ENCODE data around the gene RIMS3.
"Not testable (repeated sequence)": the region's sequence is repeated elsewhere in the genome, so short reads cannot be mapped to it uniquely, and the experiment has no call there.

RIMS3 gene

DNA sequence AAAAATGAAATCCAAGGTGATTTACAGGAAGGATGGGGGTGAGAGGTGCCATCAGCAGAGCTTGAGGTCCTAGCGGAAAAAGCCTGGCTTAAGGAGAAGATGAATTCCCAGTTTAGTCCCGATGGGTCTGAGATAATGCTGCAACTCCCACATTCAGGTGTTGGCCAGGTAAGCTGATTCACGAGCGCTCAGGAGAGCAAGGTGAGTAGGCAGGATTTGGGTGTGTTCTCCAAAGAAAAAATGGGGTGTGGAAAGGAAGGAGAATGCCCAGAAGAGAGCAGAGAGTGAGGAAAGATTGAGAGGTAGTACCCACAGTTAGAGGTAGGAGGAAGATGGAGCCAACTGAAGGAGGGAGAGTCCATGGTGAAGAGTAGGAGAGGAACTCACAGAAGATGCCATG is 12.5 kb downstream of the RIMS3 start:
- no peak for DNase-seq

DNA sequence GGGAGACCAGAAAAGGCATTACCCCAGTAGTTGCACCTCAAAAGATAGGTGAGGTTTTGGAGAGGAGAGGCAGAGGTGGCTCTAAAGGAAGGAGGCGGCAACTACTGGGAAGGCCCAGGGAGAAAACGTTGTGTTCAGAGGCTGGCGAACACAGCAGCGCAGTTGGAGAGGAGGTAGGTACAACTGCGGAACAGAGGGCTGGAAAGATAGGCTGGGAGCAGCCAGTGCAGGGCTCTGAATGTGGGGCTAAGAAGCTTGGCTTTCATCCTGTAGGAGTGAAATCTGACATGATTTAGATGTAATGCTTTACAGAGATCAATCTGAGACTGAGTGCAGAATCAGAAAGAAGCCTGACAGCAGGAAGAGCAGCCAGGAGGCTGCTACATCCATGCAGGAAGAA is 13.0 kb downstream of the RIMS3 start:
- DNase-seq, result no peak

DNA sequence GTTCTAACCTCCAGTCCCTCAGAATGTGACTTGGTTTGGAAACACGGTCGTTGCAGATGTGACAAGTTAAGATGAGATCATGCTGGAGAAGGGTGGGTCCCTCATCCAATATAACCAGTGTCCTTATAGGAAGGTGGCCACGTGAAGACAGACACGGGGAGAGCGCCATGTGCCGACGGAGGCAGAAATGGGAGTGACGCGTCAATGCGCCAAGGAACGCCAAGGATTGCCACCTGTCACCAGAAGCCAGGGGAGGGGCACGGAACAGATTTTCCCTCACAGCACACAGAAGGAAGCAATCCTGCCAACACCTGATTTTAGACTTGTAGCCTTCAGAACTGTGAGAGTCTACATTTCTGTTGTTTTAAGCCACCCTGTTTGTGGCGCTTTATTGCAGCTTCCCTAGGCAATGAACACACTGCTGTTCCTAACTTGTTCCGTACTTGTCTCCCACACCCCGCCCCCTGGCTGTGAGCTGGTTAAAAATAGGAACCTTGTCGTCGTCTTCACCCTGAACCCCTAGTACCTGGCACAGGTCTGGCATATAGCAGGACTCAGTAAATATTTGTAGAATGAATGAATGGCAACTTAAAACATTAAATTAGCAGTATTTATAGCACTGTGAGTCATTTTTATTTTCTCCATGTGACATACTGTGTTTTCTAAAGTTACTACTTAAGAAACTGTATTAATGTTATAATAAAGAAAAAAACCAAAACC is 14.2 kb downstream of the RIMS3 start:
- DNase-seq, result no peak

DNA sequence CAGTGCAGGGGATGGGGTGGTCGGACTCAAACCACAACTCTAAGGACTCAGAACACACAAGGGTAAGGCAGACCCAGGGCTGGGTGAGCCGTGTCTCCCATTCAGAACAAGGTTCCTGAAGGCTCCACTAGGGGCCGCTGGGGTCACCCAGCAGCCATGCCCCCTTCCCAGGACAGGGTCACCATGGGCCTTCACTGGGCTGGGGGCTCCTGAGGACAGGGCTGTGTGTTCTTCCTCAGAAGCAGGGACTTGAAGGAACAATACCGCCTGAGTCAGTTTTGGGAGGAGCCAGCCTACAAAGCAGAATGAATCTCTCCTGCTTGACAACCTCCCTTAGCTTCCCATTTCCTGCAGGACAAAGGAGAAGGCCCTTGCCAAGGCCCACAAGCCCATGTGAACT is 15.4 kb downstream of the RIMS3 start:
- DNase-seq, result no peak

DNA sequence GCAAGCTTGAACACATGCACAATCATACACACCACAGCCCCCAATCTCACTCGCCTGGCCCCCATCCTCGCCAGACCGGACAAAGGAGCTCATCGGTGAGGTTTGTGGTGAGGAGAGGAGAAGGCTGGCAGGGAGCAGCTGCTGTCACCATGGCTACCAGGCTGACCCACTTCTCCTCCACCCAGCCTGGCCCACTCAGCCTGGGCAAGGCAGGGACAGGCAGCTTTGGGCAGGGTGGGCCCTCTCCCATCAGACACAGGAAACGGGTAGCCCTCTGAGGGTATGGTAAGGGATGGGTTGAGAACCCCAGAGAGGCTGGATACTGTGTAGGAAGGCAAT is 15.9 kb downstream of the RIMS3 start:
- DNase-seq, result no peak

DNA sequence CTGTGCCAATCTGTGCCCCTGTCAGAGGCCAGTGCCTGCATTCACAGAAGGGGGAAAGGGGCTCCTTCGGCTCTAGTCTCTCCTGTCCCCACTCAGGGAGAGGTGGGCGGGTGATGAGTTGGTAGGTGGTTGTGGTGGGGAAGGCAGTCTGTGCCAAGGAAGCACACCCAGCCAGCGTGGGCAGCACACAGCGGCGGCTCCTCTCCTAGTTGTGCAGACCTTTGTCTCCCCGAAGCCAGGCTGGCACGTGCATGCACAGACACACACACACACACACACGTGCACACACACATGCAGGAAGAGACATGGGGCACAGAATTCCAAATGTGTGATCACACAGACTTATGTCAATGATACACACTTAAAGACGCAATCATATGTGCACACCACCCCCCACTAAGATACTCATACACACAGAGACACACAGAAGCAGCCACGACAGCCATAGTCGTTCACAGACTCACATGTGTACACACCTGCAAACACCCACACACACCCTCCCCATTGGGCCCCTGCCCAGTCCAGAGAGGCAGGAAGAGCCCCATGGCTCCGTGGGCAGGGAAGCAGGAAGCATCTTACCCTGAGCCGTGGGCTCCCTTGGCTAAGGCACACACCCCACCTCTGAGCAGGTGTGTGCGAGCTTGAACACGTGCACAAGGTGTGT is 16.4 kb downstream of the RIMS3 start:
- DNase-seq, result no peak

DNA sequence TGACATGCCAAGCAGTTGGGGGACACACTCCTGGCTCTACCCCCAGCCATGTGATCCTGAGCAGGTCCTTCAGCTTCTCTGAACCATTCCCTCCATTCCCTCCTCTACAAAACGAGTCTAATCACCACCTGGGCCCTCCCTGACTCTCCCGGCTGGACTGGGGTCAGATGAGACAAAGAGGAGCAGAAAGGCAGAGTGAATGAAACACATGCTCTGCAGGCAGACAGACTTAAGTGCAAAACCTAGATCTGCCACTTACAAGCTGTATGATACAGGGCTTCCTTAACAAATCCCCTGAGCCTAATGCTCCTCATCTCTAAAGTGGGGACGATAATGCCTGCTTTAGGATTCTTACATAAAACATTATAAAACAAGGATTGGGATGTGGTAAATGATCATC is 17.3 kb downstream of the RIMS3 start:
- no peak for DNase-seq

DNA sequence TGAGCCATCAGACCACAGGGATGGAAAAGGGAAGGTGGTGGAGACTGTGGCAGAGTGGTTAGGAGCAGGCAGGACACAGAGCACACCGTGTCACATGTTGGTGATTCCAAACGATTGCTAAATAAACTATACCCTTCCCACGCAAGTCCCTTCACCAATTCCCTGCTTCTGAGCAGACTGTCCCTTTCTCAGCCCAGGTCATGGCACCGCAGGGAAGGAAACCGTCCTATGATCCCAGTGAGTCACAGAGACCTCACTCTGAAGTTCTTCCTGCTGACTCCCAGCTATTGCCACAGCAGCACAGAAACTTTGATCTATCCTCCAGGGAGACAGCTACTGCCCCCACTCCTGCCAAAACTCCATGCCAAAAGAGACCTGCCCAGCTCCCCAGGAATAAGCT is 19.2 kb downstream of the RIMS3 start:
- DNase-seq, result no peak

DNA sequence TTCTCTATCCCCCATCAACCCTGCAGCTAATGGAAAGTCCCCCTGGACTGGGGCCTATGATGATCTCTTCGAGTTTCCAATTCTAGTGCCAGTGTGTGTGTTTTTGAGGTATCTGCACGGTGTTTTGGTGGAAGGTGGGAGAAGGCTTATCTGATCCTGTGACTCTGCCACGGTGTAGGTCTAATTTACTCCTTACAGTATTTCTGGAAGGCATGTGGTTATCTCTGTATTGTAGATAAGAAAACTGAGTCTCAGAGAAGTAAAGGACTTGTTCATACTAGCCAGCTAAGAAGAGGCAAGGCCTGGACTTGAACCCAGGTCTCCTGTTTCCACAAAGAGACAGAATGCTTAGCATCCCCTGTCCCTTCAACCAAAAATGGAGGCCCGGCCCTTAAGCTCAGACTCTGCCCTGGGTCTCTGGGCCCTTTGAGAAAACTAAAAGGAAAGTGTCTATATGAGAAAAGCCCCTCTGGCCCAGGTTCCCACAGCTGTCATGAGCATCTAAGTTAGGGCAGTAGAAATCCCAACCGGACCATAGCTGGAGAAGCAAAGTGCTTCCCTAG is 20.3 kb downstream of the RIMS3 start:
- no peak for DNase-seq

DNA sequence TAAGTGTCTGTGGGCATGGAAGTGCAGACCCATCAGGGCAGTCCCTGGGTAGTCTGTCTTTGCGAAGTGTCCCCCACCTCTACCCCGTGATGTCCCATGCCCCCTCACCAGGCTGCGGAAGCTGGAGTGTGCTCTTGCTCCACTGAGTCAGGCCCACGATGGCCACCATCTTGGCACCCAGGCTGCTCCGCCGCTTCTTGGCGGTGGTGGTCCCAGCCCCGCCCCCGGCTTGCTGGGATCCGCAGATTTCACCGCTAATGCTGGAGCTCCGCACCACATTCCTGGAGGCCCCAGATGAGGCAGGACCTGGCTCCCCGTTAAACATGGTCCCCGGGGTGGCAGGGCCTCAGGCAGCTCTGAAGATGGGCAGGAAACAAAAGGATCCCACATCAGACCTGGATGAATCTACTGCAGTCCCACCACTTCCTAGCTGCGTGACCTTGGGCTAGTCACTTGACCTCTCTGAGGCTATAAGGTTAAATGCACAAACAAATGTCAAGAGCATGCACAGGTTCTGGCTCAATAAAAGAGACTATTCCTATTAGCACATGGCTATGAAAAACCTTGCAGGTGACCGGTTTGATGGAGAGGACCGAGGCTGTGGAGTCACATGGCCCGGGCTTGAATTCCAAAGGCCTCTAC is 23.8 kb downstream of the RIMS3 start:
- no peak for DNase-seq

DNA sequence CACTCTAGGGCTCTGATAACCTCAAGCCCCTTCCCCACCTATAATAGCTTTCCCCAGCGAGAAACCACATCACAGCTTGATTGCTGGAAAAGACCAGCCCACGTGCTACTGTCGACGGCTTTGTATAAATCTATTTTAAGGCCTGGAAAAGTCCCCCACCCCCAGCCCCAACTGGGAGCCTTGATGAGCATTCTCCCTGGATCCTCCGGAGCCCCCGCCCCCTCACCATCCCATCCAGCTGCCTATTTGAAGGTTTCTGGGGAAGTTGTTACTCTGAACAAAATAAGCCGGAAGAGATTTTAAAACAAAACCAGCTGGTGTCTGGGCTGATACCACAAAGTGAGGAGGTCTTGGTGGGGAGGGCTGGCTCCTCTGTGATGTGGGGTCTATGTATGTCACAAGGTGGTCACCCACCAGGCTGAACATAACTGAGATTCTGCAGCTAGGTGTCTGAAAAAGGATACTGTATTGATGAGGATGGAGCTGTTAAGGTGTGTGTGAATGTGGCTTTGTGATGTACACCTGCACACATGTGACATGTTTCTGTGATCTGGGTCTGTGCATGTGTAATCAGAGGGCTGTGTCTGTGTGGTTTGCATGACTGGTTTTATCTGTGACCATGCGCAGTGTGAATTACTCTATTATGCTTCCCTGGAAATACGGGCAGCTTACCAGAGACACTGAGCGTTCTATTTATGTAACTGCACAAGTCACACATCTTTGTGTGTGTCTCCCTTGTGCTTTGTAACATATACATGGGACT is 25.0 kb downstream of the RIMS3 start:
- DNase-seq, result no peak

DNA sequence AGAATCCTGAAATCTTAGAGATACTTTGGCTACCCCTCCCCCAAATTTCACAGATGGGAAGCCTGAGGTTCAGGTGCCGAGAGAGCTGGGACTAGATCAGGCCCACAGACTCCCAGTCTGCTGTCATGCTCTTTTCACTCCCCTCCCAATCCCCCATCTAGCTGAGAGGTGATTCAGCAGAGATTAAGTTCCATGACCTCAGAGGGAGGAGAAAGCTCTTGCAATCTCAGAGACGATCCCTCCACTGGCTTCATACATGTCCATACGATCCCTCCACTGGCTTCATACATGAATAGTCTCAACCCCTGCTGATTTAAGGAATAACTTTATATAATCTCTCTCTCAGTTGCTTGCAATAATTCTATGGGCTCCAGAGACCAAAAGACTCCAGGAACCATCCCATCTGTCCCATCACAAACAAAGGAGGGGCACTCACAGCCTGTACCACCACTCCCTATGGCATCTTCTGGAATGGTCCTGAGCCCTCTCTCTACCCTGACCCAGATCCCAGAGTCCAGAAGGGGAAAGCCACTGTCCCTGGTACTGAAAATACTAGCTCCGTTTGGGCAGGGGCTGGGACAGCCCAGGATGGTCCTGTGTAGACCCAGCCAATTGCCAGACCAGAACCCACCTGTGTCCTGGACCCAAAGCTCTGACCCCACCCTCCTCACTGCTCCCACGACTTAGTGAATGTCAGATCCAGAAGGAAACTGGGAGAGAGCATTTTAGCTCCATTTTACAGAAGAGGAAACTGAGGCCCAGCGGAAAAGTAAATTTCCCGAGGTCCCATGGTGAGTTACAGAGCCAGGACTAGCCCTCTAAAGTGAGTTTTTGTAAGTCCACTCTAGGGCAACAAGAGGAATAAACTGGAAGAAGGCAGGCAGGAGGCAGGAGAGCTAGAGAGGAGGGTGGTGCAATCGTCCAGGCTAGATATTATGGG is 27.1 kb downstream of the RIMS3 start:
- DNase-seq, result no peak

DNA sequence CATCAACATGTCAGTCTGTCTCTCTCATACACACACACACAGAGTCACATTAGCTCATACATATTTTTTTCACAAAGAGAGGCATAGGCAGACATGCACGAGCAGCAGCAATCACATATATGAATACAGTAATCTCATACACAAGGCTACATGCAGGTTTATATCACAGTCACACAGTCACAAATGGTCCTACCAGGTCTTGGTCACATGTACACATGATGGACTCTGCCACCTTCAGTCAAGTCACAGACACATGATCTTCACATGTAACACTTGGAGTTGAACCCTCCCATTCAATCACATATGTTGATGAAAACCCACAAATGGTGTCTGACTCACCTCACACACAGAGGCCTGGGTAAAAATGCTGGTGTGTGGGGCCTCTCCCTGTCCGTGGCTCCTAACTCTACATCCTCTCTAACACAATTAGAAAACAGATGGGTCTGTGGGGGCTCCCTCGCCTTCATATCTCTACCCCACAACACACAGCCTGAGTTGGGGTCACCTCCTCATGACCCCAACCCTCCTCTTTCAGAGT is 27.9 kb downstream of the RIMS3 start:
- DNase-seq, result no peak

DNA sequence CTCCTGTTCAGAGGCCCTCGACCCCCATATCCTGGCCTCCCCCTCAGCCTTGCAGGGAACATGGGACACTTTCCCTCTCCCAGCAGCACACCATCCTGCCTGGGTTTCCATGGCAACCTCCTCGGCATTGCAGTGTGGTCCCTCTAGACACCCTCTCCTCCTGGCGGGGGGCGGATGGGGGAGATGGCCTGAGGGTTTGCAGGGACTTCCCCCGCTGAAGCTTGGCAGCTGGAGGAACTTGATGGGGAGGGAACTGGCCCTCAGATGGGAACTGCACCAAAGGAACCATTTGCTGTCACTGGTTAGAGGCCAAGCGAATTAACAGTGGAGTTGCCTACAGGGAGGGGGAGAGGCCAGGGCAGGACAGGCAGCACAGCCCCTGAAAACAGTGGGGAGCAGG is 28.7 kb downstream of the RIMS3 start:
- no peak for DNase-seq

DNA sequence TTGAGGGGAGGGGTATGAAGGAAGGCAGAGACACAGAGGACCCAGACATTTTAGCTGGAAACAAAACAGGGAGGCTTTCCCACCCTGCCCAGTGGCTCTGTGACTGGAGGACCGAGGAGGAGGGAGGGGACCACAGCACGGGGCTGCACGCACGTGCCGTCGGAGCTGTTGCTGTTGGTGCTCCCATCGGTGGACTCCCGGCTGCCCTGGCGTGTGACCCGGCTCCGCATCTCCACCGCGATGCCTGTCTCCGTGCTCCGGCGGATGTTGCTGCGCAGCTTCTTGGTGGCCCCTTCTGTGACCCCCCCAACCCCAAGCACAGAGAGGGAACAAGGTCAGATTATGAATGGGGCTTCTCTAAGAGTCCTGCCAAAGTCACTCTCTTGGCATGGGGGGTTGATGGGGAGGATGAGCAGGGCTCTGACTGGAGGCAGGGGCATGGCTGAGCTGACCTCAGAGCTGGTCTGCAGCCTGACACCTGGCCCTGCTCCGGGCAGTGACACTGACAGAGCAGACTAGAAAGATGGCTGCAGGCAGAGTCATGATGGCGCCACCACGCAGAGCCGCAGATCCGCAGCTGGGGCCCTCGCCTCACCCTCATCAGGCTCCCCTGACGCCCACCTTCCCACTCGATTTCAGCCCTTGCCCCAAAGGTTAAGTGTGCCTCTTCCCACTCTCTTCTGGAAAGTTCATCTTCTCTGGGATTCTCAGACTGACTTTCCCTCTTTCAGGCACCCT is 29.6 kb downstream of the RIMS3 start:
- DNase-seq, result no peak

DNA sequence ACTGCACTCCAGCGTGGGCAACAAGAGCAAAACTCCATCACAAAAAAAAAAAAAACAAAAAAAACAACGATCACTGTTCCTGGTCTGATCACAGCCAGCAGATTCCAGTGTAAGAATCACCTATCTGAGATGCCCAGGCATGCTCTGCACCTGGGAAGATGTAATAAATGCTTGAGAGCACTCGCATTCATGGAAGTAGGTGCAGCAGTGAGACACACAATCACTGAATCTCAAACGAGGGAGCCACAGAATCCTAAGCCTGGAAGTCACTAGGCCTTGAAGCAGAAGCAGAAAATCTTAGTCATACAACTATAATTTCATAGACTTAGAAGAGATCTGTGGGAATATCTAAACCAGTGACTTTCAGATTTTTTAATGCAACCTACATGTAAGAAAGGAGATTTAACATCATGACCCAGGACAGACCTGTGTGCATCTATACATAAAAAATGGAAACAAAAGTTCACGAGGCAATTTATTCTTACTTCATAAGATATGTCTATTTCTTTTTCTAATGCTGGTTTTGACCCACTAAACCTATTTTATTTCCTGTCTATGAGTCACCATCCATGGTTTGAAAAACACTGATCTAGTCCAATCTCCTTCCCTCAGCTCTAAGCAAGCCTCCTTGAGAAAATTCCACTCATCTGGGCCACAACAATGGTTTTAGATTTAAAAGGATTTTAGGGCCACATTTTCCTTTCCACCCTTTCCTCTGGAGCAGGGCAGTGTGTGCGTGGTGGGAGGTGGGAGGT is 30.4 kb downstream of the RIMS3 start:
- DNase-seq, result no peak

DNA sequence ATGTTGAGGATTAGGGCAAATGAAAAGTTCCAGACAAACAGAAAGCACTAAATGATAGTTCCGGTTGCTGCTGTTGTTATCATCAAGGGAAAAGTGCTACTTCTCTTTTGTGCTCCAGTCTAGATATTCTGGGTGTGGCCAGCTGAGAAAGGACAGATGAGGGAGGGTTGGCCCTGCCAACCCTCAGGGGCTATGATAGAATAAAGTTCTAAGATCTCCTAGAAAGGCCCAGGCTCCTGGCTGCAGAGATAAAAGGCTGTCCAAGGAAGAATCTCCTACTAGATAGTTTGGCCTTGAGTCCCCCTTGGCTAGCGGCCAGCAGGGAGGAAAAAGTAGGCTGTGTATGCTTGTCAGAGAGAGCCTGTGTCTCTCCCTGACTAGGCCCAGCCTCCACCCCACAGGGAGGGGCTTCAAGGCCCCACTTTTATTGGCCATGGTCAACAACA is 31.5 kb downstream of the RIMS3 start:
- DNase-seq, result no peak

DNA sequence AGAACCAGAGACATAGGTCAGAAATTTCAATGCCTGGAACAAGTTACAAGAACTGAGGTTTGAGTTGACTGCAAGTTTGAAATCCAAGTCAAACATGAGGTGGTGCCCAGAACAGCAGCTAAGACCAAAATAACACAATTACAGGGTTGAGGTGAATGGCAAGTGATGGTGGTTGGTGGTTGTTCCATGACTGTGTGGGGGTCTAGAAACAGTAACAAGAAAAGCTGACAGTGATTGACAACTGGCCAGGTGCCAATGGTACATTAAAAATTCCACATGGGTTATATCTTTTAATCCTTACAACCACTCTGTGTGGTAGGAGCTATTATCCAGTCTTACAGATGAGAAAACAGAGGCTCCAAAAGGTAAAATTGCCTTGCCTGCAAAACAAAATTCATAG is 32.0 kb downstream of the RIMS3 start:
- no peak for DNase-seq

DNA sequence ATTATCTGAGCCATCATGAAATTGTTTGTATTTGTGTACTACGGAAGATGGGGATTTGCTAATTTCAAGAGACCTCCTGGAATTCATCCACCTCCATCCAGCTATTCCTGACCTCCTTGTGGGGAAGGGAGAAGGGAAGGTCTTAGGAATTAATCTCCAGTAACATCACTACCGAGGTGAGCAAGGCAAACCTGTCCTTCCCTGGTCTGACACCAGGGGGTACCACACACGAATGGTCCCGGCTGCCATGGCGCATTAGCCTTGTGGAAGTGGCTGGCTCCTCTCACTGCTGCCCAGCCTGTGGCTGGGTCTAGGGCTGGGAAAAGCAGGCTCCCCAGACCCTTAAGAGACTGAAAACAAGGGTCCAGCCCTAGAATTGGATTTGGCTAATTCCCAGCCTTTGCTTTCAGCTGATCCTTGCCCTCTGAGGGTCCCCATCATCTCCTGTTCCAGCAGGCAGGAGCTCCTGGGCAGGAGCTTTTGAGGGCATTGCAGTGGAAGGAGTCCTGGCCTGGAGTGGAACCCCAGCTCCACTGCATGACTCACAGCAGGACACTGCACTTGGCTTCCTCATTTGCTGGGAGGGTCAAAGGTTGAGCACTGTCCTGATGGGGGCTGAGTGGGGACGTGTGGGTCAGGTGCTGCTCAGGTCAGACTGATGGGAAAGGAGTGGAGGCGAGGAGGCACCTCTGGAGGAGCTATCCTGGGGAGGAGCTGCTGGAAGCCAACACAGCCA is 34.8 kb downstream of the RIMS3 start:
- DNase-seq, result peak; percentile 24

DNA sequence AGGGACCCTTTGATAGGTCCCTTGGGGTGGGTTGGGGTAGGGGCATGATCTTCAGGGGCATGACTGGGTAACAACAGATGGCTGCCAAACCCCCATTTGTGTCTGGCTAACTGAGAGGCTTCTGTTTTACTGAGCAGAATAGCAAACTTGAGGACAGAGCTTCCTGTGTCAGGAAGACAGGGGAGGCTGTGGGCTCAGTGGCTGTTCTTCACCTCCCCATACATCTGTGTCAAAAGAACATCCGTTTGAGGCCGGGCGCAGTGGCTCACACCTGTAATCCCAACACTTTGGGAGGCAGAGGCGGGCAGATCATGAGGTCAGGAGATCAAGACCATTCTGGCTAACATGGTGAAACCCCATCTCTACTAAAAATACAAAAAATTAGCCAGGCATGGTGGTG is 35.9 kb downstream of the RIMS3 start:
- DNase-seq, result not testable (repeated sequence)

Measured in activated CD8-positive, alpha-beta memory T cell treated with anti-CD3 and anti-CD28 coated beads, Interleukin-2, amount 50 U/mL, for 4 hours (primary cell).